Mesothelial cell of epicardium (in vitro differentiated cells): Measurements from ENCODE around the gene MDM2. TPM values are rescaled to one million over a fixed set of nuclear protein-coding genes. Genes with fewer than 3 reads are reported as not detected.

Experiments
- DNase-seq, 2 experiments: peaks; one replicate each; pipeline ENCODE4 v3.0.0; 2021; ENCODE audit warnings: low spot score in 2 of 2; ENCODE audit not compliant: unreplicated experiment in 2 of 2
- H3K27ac Mint-ChIP-seq: 2 replicates; pipeline ENCODE4 v1.8.0; 2021; ENCODE audit warnings: mixed read lengths
- H3K27me3 Mint-ChIP-seq: 2 replicates; pipeline ENCODE4 v1.8.0; 2021; ENCODE audit warnings: low read depth, mixed read lengths
- H3K36me3 Mint-ChIP-seq: 2 replicates; pipeline ENCODE4 v1.8.0; 2021; ENCODE audit warnings: mixed read lengths
- H3K4me1 Mint-ChIP-seq: 2 replicates; pipeline ENCODE4 v1.8.0; 2021; ENCODE audit warnings: mixed read lengths
- H3K4me3 Mint-ChIP-seq: 2 replicates; pipeline ENCODE4 v1.8.0; 2021; ENCODE audit warnings: mild to moderate bottlenecking, moderate library complexity, mixed read lengths
- H3K9me3 Mint-ChIP-seq: 2 replicates; pipeline ENCODE4 v1.8.0; 2021; ENCODE audit warnings: mixed read lengths
- CTCF ChIP-seq: fragments of 200-600 bp; sonication (generic); IDR thresholded peaks from one replicate; pipeline ENCODE4 v1.5.0; 2021; ENCODE audit warnings: antibody characterized with exemption; ENCODE audit not compliant: unreplicated experiment
- total RNA-seq: library from RNA; stranded (reverse); gene quantifications from 3 replicates; pipeline ENCODE4 v1.2.1, GENCODE V29; 2021

Gene MDM2
- total RNA-seq, 1 donor from 2014 or later = 182 TPM

GRCh38 chr12:68842784-68843567 lies 35.0 kb downstream of the MDM2 start:
- H3K27ac Mint-ChIP-seq = no peak overlapping the region
- H3K4me3 Mint-ChIP-seq = no peak overlapping the region

DNA sequence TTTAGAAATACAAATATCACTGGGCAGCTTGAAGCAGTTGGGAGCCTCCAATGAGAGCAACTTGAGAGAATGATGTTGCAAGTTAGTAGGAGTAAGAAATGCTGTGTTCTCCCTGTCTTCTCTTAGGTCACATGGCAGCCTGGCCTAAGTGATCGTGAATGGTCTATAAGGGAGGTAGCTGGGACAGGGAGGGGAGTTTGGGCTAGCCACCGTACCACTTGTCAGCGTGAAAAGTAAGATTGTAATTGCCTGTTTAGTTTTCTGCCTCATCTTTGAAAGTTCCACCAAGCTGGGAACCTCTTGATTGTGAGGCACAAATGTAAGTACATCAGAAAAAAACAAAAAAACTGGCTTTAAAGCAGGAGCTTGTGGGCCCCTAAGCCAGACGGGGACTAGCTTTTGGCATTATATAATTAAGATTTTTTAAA lies 36.4 kb downstream of the MDM2 start:
- Mint-ChIP-seq H3K27ac (no peak overlapping the region), H3K4me3 (no peak overlapping the region), H3K4me1 (no peaks in the 10 kb centered on the region), H3K27me3 (no peaks in the 10 kb centered on the region), H3K9me3 (no peaks in the 10 kb centered on the region), H3K36me3 (peaks cover 37% of the 10 kb centered on the region)
- DNase-seq = no peak
- no peak for TF ChIP-seq CTCF

More at GRCh38 chr12:68842784-68843567, 35.0 kb downstream of the MDM2 start:
- no peak for TF ChIP-seq CTCF
- Mint-ChIP-seq H3K9me3 (no peaks in the 10 kb centered on the region), H3K36me3 (peaks cover 45% of the 10 kb centered on the region), H3K27me3 (no peaks in the 10 kb centered on the region), H3K4me1 (peaks cover 3% of the 10 kb centered on the region)
- no peak for DNase-seq

DNA sequence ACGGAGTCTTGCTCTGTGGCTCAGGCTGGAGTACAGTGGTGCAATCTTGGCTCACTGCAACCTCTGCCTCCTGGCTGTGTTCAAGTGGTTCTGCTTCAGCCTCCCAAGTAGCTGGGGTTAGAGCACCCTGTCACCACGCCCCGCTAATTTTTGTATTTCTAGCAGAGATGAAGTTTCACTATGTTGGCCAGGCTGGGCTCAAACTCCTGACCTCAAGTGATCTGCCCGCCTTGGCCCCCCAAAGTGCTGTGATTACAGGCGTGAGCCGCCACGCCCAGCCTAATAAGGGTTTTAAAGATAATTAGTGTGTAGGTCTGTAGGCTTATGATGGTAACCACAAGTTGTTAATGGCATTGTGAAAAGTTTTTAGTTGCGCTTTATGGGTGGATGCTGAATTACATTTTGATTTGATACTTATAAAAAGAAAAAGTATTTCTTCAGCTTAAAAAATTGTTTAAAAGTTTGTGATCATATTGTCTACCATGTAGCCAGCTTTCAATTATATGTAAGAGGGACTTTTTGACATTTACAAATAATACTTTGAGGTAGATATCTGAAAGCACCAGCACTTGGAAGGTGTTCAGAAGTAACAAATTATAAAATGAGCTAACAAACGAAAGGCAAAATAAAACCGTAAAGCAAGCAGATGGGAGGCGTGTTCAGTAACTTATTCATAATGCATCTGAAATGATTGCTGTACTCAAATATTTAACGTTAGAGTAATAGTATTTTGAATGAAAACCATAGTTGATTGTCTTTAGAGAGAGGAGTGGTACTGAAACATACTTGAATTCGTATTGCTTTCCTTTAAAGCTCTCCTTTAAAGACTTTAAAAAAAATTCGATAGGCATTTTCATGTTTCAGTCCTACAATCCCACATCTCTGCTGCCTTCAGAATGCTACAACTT lies 37.1 kb downstream of the MDM2 start:
- TF ChIP-seq CTCF = no peak
- no peaks in the 10 kb centered on the region for H3K27me3 Mint-ChIP-seq
- H3K36me3 Mint-ChIP-seq = peaks cover 33% of the 10 kb centered on the region
- H3K4me1 Mint-ChIP-seq = no peaks in the 10 kb centered on the region
- no peak overlapping the region for H3K27ac Mint-ChIP-seq
- no peaks in the 10 kb centered on the region for H3K9me3 Mint-ChIP-seq
- DNase-seq = no peak
- no peak overlapping the region for H3K4me3 Mint-ChIP-seq

DNA sequence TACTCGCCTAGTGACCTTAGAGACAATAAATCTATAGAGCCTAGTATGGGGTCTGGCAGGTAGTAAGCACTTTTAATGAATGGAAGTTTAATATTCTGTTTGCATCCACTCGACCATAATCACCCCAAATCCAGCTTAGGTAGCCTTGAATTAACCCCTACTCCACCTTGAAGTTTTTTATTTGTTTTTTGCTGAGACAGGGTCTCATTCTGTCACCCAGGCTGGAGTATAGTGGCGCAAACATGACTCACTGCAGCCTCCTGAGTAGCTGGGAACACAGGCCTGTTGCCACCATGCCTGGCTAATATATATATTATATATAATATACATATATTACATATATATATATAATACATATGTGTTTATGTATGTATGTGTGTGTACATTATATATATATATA lies 38.8 kb downstream of the MDM2 start:
- peaks cover 24% of the 10 kb centered on the region for H3K36me3 Mint-ChIP-seq
- H3K27me3 Mint-ChIP-seq = no peaks in the 10 kb centered on the region
- no peak for TF ChIP-seq CTCF
- DNase-seq = no peak
- H3K4me3 Mint-ChIP-seq = no peak overlapping the region
- no peaks in the 10 kb centered on the region for H3K9me3 Mint-ChIP-seq
- no peaks in the 10 kb centered on the region for H3K4me1 Mint-ChIP-seq
- H3K27ac Mint-ChIP-seq = no peak overlapping the region

GRCh38 chr12:68850390-68850789 lies 42.4 kb downstream of the MDM2 start:
- no peak for DNase-seq
- no peaks in the 10 kb centered on the region for H3K9me3 Mint-ChIP-seq
- H3K27ac Mint-ChIP-seq = no peak overlapping the region
- H3K4me1 Mint-ChIP-seq = no peaks in the 10 kb centered on the region
- no peak overlapping the region for H3K4me3 Mint-ChIP-seq
- peaks cover 2% of the 10 kb centered on the region for H3K27me3 Mint-ChIP-seq
- H3K36me3 Mint-ChIP-seq = peaks cover 7% of the 10 kb centered on the region
- no peak for TF ChIP-seq CTCF
